Activated CD8-positive, alpha-beta T cell treated with anti-CD3 and anti-CD28 coated beads for 36 hours (primary cell): Measurements from ENCODE around the gene VPS35L. TPM values are rescaled to one million over a fixed set of nuclear protein-coding genes. Genes with fewer than 3 reads are reported as not detected.

Source experiments
- ATAC-seq: fragments of 200-7000 bp; cut with Tn5 transposase; one replicate; pipeline ENCODE4 v1.10.0; 2021; ENCODE audit warnings: mild to moderate bottlenecking, moderate library complexity
- CTCF ChIA-PET: fragments of 350-600 bp; sonication (Branson Sonifier 250); formaldehyde crosslinking; loops from one replicate; lab custom pipeline; 2021; ENCODE audit warnings: antibody characterized with exemption; lab: Charles Lee
- POLR2A ChIA-PET: fragments of 350-600 bp; sonication (Branson Sonifier 250); formaldehyde crosslinking; loops from one replicate; lab custom pipeline; 2021; ENCODE audit warnings: antibody characterized with exemption; lab: Charles Lee
- DNase-seq: peaks from one replicate; pipeline ENCODE4 v3.0.0-alpha.2; 2020
- H3K27ac Mint-ChIP-seq: one replicate; pipeline ENCODE4 v1.8.0; 2021; ENCODE audit warnings: mild to moderate bottlenecking, mixed read lengths
- H3K27me3 Mint-ChIP-seq: one replicate; pipeline ENCODE4 v1.8.0; 2021; ENCODE audit warnings: mixed read lengths
- H3K36me3 Mint-ChIP-seq: one replicate; pipeline ENCODE4 v1.8.0; 2021; ENCODE audit warnings: low read depth, mixed read lengths
- H3K4me1 Mint-ChIP-seq: one replicate; pipeline ENCODE4 v1.8.0; 2021; ENCODE audit warnings: low read depth, mixed read lengths
- H3K4me3 Mint-ChIP-seq: one replicate; pipeline ENCODE4 v1.8.0; 2021; ENCODE audit warnings: mild to moderate bottlenecking, moderate library complexity, mixed read lengths
- H3K9me3 Mint-ChIP-seq: one replicate; pipeline ENCODE4 v1.8.0; 2021; ENCODE audit warnings: mixed read lengths
- CTCF ChIP-seq: fragments of 200-600 bp; IDR thresholded peaks from one replicate; pipeline ENCODE4 v1.8.0; 2022; ENCODE audit warnings: antibody characterized with exemption, mild to moderate bottlenecking
- intact Hi-C: fragments of 100-400 bp; cut with micrococcal nuclease; formaldehyde crosslinking; loops from one replicate; pipeline ENCODE4 v1.10.0; 2022
- total RNA-seq, 2 experiments: library from RNA; stranded (reverse); gene quantifications; one replicate each; pipeline ENCODE4 v1.2.3, GENCODE V29; 2021

VPS35L gene
- total RNA-seq, 2 experiments from 2014 or later, result 32.1 to 34.8 TPM

- ATAC-seq (no peak), DNase-seq (no peak)
- Mint-ChIP-seq H3K36me3 (peaks cover 51% of the 10 kb centered on the region), H3K4me3 (no peak overlapping the region), H3K4me1 (peaks cover 23% of the 10 kb centered on the region), H3K27me3 (no peaks in the 10 kb centered on the region), H3K9me3 (no peaks in the 10 kb centered on the region), H3K27ac (no peak overlapping the region)
- TF ChIP-seq CTCF, result no peak
- POLR2A ChIA-PET, result no interaction called here
- CTCF ChIA-PET, result no interaction called here
- intact Hi-C loops, result no loop called here
These were observed 156.1 kb downstream of the VPS35L start for GRCh38 chr16:19711643-19712042.

GRCh38 chr16:19712418-19713058 is 157.0 kb downstream of the VPS35L start:
- TF ChIP-seq CTCF, result no peak
- Mint-ChIP-seq H3K4me3 (no peak overlapping the region), H3K4me1 (peaks cover 26% of the 10 kb centered on the region), H3K27me3 (no peaks in the 10 kb centered on the region), H3K9me3 (no peaks in the 10 kb centered on the region), H3K27ac (no peak overlapping the region), H3K36me3 (peaks cover 46% of the 10 kb centered on the region)
- intact Hi-C loops, result no loop called here
- ChIA-PET POLR2A (interaction anchor here (0.6 to 1.6 kb wide), 3 partner anchors 10 to 33 kb away, joined by 3 read pairs; no protein-coding TSS in a partner anchor), CTCF (no interaction called here)
- DNase-seq (no peak), ATAC-seq (no peak)

- intact Hi-C loops, result no loop called here
- ATAC-seq, result no peak
- Mint-ChIP-seq H3K27me3 (no peaks in the 10 kb centered on the region), H3K36me3 (peaks cover 42% of the 10 kb centered on the region), H3K4me3 (no peak overlapping the region), H3K4me1 (peaks cover 26% of the 10 kb centered on the region), H3K9me3 (no peaks in the 10 kb centered on the region), H3K27ac (no peak overlapping the region)
- DNase-seq, result no peak
- TF ChIP-seq CTCF, result no peak
- POLR2A ChIA-PET, result interaction anchor here (1.2 to 1.6 kb wide), 4 partner anchors 9 to 173 kb away, joined by 3 to 4 read pairs (median 4); no protein-coding TSS in a partner anchor
- CTCF ChIA-PET, result no interaction called here
These were observed 158.2 kb downstream of the VPS35L start for GRCh38 chr16:19713697-19714096.

- POLR2A ChIA-PET, result no interaction called here
These were observed 160.1 kb downstream of the VPS35L start for GRCh38 chr16:19715566-19715965.

More at GRCh38 chr16:19715566-19715965, 160.1 kb downstream of the VPS35L start:
- peaks cover 32% of the 10 kb centered on the region for H3K36me3 Mint-ChIP-seq
- ATAC-seq, result no peak
- no peak overlapping the region for H3K4me3 Mint-ChIP-seq
- intact Hi-C loops, result loop anchor here (5.0 kb wide), 1 partner anchor 158 kb away; the partner anchor contains the start of gene VPS35L
- CTCF ChIA-PET, result interaction anchor here (0.7 kb wide), 1 partner anchor 171 kb away, joined by 4 read pairs; no protein-coding TSS in a partner anchor
- DNase-seq, result no peak
- peaks cover 20% of the 10 kb centered on the region for H3K4me1 Mint-ChIP-seq
- no peak for TF ChIP-seq CTCF
- no peak overlapping the region for H3K27ac Mint-ChIP-seq
- no peaks in the 10 kb centered on the region for H3K27me3 Mint-ChIP-seq
- no peaks in the 10 kb centered on the region for H3K9me3 Mint-ChIP-seq
